ENCODE data around the gene KIF16B.

Gene KIF16B

DNA sequence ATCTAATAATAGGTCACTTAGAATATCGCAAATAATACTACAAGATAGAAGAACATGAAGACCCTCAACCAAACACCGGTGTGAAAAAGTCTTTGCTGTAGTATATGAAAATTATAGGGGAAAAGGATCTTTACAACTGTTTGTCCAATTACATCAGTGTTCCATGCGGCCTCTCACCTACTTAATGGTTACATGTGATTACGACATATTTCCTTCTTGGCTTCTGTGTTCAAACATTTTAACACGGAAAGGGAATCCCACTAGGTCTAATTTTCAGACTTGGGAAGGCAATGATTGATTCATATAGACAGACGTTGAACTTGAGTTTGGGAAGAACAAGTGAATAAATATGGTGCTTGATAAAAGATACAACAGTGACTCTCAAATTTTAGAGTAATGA, 273.4 kb downstream of the KIF16B start:
- no peak overlapping the region for H3K27ac ChIP-seq (ENCODE audit: low read depth, low read length)
- no peaks in the 10 kb centered on the region for H3K27me3 ChIP-seq (ENCODE audit: control insufficient read depth in 1 of 2, insufficient read depth in 2 of 2, low read length in 2 of 2)
- no peaks in the 10 kb centered on the region for H3K4me1 ChIP-seq (ENCODE audit: control insufficient read depth in 1 of 2, insufficient read depth in 2 of 2, low read length in 2 of 2)
- H3K9ac ChIP-seq (ENCODE audit: low read depth in 1 of 2, low read length in 2 of 2) = no peak overlapping the region
- H3K9me3 ChIP-seq (ENCODE audit: control insufficient read depth in 1 of 2, low read length in 2 of 2) = peaks cover 8 to 23% of the 10 kb centered on the region in 2 donors
- H3K4me3 ChIP-seq (ENCODE audit: low read depth in 1 of 2, low read length in 2 of 2) = no peak overlapping the region
- H3K36me3 ChIP-seq (ENCODE audit: control insufficient read depth in 1 of 2, insufficient read depth in 2 of 2, low read length in 2 of 2) = no peaks in the 10 kb centered on the region

DNA sequence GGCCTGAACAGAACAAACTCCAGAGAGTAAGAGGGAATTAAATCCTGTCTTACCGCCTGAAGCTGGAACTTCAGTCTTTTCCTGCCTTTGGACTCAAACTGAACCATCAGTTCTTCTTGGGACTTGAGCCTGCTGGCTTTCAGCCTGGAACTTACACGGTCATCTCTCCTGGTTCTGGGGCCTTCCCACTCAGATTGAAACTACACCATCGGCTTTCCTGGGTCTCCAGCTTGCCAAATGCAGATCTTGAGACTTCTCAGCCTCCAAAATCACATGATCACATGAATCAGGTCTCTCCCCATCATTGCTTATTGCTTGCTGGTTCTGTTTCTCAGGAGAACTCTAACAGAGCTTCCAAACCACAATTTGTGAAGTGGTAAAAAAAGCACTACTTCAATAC, 276.3 kb downstream of the KIF16B start:
- Histone ChIP-seq H3K9ac (ENCODE audit: low read depth in 1 of 2, low read length in 2 of 2) (no peak overlapping the region), H3K36me3 (ENCODE audit: control insufficient read depth in 1 of 2, insufficient read depth in 2 of 2, low read length in 2 of 2) (no peaks in the 10 kb centered on the region), H3K4me1 (ENCODE audit: control insufficient read depth in 1 of 2, insufficient read depth in 2 of 2, low read length in 2 of 2) (no peaks in the 10 kb centered on the region), H3K27ac (ENCODE audit: low read depth, low read length) (no peak overlapping the region), H3K9me3 (ENCODE audit: control insufficient read depth in 1 of 2, low read length in 2 of 2) (peaks cover under 1 to 5% of the 10 kb centered on the region in 2 donors), H3K27me3 (ENCODE audit: control insufficient read depth in 1 of 2, insufficient read depth in 2 of 2, low read length in 2 of 2) (no peaks in the 10 kb centered on the region), H3K4me3 (ENCODE audit: low read depth in 1 of 2, low read length in 2 of 2) (no peak overlapping the region)

DNA sequence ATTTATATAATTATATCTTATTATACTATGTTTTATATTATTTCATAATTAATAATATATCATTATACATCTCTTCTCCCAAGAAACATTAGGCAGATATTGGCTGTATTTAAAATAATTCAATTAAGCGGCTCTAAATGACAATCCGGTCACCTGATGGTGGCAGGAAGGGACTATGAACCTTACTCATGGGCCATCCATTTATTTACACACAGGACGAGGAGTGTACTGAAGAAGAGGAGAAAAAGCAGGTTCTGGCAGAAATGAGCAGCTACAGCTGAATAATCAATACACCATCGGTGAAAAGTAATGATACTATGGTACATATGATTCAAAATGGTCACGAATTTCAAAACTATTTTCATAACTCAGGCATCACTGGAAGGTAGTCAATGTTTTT, 277.7 kb downstream of the KIF16B start:
- H3K4me1 ChIP-seq (ENCODE audit: control insufficient read depth in 1 of 2, insufficient read depth in 2 of 2, low read length in 2 of 2) = no peaks in the 10 kb centered on the region
- no peaks in the 10 kb centered on the region for H3K36me3 ChIP-seq (ENCODE audit: control insufficient read depth in 1 of 2, insufficient read depth in 2 of 2, low read length in 2 of 2)
- H3K27ac ChIP-seq (ENCODE audit: low read depth, low read length) = no peak overlapping the region
- H3K9ac ChIP-seq (ENCODE audit: low read depth in 1 of 2, low read length in 2 of 2) = no peak overlapping the region
- H3K27me3 ChIP-seq (ENCODE audit: control insufficient read depth in 1 of 2, insufficient read depth in 2 of 2, low read length in 2 of 2) = no peaks in the 10 kb centered on the region
- H3K9me3 ChIP-seq (ENCODE audit: control insufficient read depth in 1 of 2, low read length in 2 of 2) = no peaks in the 10 kb centered on the region
- no peak overlapping the region for H3K4me3 ChIP-seq (ENCODE audit: low read depth in 1 of 2, low read length in 2 of 2)

DNA sequence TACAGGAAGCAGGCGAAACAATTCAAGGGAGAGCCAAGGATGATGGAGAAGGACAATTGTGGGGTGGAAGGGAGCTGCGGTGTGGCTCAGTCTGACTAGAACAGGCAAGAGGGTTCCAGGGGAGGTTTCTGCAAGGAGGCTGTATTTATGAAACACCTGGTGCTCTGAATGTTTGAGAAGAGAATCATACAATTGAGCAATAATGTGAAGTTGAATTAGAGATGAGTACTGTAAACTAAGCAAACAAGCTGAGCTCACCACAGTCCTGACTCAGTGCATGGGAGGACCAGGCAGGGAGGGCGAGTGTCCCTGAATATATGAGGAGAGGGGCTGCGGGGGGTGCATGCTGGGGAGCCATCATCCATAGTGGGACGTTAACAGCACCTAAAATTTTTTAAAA, 279.7 kb downstream of the KIF16B start:
- Histone ChIP-seq H3K27me3 (ENCODE audit: control insufficient read depth in 1 of 2, insufficient read depth in 2 of 2, low read length in 2 of 2) (no peaks in the 10 kb centered on the region), H3K27ac (ENCODE audit: low read depth, low read length) (no peak overlapping the region), H3K4me3 (ENCODE audit: low read depth in 1 of 2, low read length in 2 of 2) (no peak overlapping the region), H3K9me3 (ENCODE audit: control insufficient read depth in 1 of 2, low read length in 2 of 2) (no peaks in the 10 kb centered on the region), H3K36me3 (ENCODE audit: control insufficient read depth in 1 of 2, insufficient read depth in 2 of 2, low read length in 2 of 2) (no peaks in the 10 kb centered on the region), H3K9ac (ENCODE audit: low read depth in 1 of 2, low read length in 2 of 2) (no peak overlapping the region), H3K4me1 (ENCODE audit: control insufficient read depth in 1 of 2, insufficient read depth in 2 of 2, low read length in 2 of 2) (no peaks in the 10 kb centered on the region)

DNA sequence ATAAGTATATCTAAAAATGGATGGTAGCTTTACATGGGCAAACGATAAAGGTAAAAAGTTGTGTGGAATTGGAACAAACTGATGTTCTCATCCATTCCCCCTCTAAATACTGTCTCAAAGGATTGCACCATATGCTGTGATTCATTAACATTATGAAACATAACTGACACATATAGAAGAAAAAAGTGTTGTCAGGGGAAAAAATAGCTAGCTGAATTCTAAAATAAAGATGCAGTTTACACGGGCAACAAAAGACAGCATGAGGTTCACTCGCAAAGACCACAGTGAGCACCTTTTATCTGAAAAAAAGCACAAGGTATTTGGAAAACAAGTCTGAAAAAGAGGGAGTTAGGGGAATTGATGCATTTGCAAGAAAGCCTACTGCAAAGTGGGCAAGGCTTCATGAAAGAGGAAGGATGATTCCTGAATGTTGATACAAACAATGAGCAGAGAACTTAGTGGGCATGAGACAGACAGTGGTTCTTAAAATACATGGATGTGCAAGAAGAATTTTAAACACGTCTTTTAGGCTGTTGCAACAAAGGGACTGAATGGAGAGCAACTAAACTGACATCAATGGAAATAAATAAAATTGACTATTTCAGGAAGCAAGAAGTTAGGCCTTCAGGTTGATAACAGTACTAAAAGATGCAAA, 280.9 kb downstream of the KIF16B start:
- Histone ChIP-seq H3K9me3 (ENCODE audit: control insufficient read depth in 1 of 2, low read length in 2 of 2) (no peaks in the 10 kb centered on the region), H3K9ac (ENCODE audit: low read depth in 1 of 2, low read length in 2 of 2) (no peak overlapping the region), H3K27me3 (ENCODE audit: control insufficient read depth in 1 of 2, insufficient read depth in 2 of 2, low read length in 2 of 2) (no peaks in the 10 kb centered on the region), H3K4me1 (ENCODE audit: control insufficient read depth in 1 of 2, insufficient read depth in 2 of 2, low read length in 2 of 2) (no peaks in the 10 kb centered on the region), H3K27ac (ENCODE audit: low read depth, low read length) (no peak overlapping the region), H3K36me3 (ENCODE audit: control insufficient read depth in 1 of 2, insufficient read depth in 2 of 2, low read length in 2 of 2) (no peaks in the 10 kb centered on the region), H3K4me3 (ENCODE audit: low read depth in 1 of 2, low read length in 2 of 2) (no peak overlapping the region)

DNA sequence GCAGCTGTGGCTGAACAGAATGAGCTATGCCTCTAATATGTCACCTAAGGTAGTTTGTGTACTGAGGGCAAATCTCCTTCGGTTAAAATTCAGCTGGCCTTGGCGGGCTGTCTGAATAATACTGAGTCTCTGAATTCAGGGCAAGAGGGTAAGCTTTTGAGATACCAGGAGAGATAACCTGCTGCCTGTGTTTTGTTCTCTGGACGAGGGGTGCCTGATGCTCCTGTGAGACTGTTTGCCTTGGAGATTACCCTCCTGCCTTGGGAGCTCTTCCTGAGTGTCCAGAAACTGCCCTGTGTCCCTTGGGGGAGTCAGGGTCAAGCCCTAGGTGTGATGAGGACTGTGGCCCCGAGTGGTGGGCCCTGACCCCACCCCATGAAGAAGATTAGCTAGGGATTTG, 282.9 kb downstream of the KIF16B start:
- no peaks in the 10 kb centered on the region for H3K36me3 ChIP-seq (ENCODE audit: control insufficient read depth in 1 of 2, insufficient read depth in 2 of 2, low read length in 2 of 2)
- H3K27ac ChIP-seq (ENCODE audit: low read depth, low read length) = no peak overlapping the region
- H3K9ac ChIP-seq (ENCODE audit: low read depth in 1 of 2, low read length in 2 of 2) = no peak overlapping the region
- no peak overlapping the region for H3K4me3 ChIP-seq (ENCODE audit: low read depth in 1 of 2, low read length in 2 of 2)
- no peaks in the 10 kb centered on the region for H3K9me3 ChIP-seq (ENCODE audit: control insufficient read depth in 1 of 2, low read length in 2 of 2)
- H3K4me1 ChIP-seq (ENCODE audit: control insufficient read depth in 1 of 2, insufficient read depth in 2 of 2, low read length in 2 of 2) = no peaks in the 10 kb centered on the region
- no peaks in the 10 kb centered on the region for H3K27me3 ChIP-seq (ENCODE audit: control insufficient read depth in 1 of 2, insufficient read depth in 2 of 2, low read length in 2 of 2)

DNA sequence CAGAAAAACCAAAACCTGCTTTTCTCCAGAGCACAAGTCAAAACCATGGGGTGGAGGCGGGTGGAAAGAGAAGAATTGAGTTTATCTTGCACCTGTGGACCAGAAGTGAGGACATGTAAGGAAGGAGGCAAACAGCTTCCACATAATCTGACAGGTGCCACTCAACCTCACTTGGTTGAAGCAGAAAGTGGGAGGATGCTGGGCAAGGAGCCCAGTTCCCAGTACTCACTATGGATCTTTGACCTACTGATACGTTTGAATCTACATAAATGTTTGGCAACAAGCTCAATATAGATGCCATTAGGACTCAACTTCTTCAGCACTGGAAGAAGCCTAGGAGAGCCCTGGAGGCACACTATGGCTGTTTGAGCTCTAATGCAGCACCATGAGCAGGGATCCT, 285.5 kb downstream of the KIF16B start:
- Histone ChIP-seq H3K4me3 (ENCODE audit: low read depth in 1 of 2, low read length in 2 of 2) (no peak overlapping the region), H3K27ac (ENCODE audit: low read depth, low read length) (no peak overlapping the region), H3K9ac (ENCODE audit: low read depth in 1 of 2, low read length in 2 of 2) (no peak overlapping the region), H3K9me3 (ENCODE audit: control insufficient read depth in 1 of 2, low read length in 2 of 2) (no peaks in the 10 kb centered on the region), H3K4me1 (ENCODE audit: control insufficient read depth in 1 of 2, insufficient read depth in 2 of 2, low read length in 2 of 2) (peaks cover 13% of the 10 kb centered on the region in 2 donors), H3K36me3 (ENCODE audit: control insufficient read depth in 1 of 2, insufficient read depth in 2 of 2, low read length in 2 of 2) (no peaks in the 10 kb centered on the region), H3K27me3 (ENCODE audit: control insufficient read depth in 1 of 2, insufficient read depth in 2 of 2, low read length in 2 of 2) (no peaks in the 10 kb centered on the region)

DNA sequence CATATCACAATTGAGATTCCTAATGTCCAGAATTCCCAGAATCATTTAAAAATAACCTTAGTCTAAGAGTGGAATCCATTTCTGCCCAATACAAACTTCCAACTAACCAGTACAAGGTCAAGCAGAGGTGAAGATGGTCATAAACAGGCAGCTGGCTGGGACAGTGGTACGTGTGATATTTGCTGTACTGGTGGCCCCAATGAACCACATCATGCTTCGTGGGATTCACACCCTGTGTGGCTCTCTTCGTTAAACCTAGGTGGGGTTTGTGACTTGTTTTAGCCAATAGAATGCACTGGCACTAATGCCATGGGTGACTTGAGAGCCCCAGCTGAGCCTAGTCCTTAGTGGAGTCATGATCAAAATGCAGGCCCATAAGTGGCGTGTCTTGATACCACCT, 286.6 kb downstream of the KIF16B start:
- Histone ChIP-seq H3K9ac (ENCODE audit: low read depth in 1 of 2, low read length in 2 of 2) (no peak overlapping the region), H3K9me3 (ENCODE audit: control insufficient read depth in 1 of 2, low read length in 2 of 2) (no peaks in the 10 kb centered on the region), H3K4me1 (ENCODE audit: control insufficient read depth in 1 of 2, insufficient read depth in 2 of 2, low read length in 2 of 2) (peaks cover 13% of the 10 kb centered on the region in 2 donors), H3K36me3 (ENCODE audit: control insufficient read depth in 1 of 2, insufficient read depth in 2 of 2, low read length in 2 of 2) (no peaks in the 10 kb centered on the region), H3K27ac (ENCODE audit: low read depth, low read length) (no peak overlapping the region), H3K4me3 (ENCODE audit: low read depth in 1 of 2, low read length in 2 of 2) (no peak overlapping the region), H3K27me3 (ENCODE audit: control insufficient read depth in 1 of 2, insufficient read depth in 2 of 2, low read length in 2 of 2) (no peaks in the 10 kb centered on the region)

DNA sequence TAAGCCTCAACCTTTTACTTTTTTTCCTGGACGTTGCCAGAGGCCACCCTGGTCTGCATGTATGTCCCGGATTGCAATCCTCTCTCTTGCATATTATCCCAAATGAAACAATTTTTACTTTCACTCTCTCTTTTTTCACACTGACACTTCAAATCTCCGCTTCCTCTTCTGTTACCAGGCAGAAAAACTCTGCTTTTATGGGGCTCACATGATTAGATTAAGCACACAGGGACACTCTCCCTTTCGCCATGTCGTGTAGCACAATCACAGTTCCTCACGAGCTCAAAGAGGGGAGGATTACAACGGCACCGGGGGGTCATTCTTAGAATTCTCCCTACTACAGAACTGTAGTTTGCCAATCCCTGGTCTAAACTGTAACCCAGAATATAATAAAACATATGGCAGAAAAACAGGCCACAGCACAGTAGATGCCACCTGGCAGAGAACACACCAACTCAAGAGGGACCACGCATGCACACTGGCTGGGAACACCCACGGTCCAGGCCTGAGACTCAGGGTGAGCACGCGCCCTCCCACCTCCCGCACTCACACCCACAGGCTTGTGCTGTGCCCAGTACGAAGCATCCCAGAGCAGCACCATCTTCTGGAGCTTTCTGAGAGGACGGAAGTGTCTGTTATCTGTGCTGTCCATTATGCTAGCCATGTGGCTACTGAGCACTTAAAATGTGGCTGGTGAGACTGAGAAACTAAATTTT, 288.7 kb downstream of the KIF16B start:
- no peaks in the 10 kb centered on the region for H3K27me3 ChIP-seq (ENCODE audit: control insufficient read depth in 1 of 2, insufficient read depth in 2 of 2, low read length in 2 of 2)
- H3K9me3 ChIP-seq (ENCODE audit: control insufficient read depth in 1 of 2, low read length in 2 of 2) = no peaks in the 10 kb centered on the region
- H3K4me1 ChIP-seq (ENCODE audit: control insufficient read depth in 1 of 2, insufficient read depth in 2 of 2, low read length in 2 of 2) = peaks cover 13% of the 10 kb centered on the region in 2 donors
- no peaks in the 10 kb centered on the region for H3K36me3 ChIP-seq (ENCODE audit: control insufficient read depth in 1 of 2, insufficient read depth in 2 of 2, low read length in 2 of 2)
- no peak overlapping the region for H3K9ac ChIP-seq (ENCODE audit: low read depth in 1 of 2, low read length in 2 of 2)
- peak overlapping the region; percentile 26 to 38 for H3K4me3 ChIP-seq (ENCODE audit: low read depth in 1 of 2, low read length in 2 of 2)
- H3K27ac ChIP-seq (ENCODE audit: low read depth, low read length) = peak overlapping the region; percentile 26

DNA sequence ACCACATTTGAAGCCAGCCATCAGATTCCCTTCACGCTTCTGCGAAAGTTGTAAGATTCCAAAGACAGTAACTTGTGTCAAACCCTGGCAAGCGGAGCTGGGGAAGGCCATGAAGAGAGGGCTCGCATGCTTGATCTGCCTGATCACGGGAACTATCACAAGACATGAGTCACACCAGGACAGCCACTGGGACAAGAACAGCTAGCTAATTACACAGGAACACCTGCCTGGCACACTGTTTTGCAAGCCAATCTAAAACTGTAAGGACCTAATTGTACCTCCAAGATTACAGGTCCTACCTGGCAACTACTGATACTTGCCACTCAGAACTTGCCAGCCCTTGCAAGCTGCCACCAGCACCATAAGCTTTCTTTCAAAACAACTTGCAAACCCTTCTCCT, 289.3 kb downstream of the KIF16B start:
- H3K27me3 ChIP-seq (ENCODE audit: control insufficient read depth in 1 of 2, insufficient read depth in 2 of 2, low read length in 2 of 2) = no peaks in the 10 kb centered on the region
- no peaks in the 10 kb centered on the region for H3K36me3 ChIP-seq (ENCODE audit: control insufficient read depth in 1 of 2, insufficient read depth in 2 of 2, low read length in 2 of 2)
- H3K27ac ChIP-seq (ENCODE audit: low read depth, low read length) = peak overlapping the region; percentile 26
- no peaks in the 10 kb centered on the region for H3K9me3 ChIP-seq (ENCODE audit: control insufficient read depth in 1 of 2, low read length in 2 of 2)
- no peak overlapping the region for H3K9ac ChIP-seq (ENCODE audit: low read depth in 1 of 2, low read length in 2 of 2)
- peak overlapping the region; percentile 26 to 38 for H3K4me3 ChIP-seq (ENCODE audit: low read depth in 1 of 2, low read length in 2 of 2)
- H3K4me1 ChIP-seq (ENCODE audit: control insufficient read depth in 1 of 2, insufficient read depth in 2 of 2, low read length in 2 of 2) = peaks cover 13% of the 10 kb centered on the region in 2 donors
